ENCODE measurements around the gene PDZRN3.

- no peak for TF ChIP-seq CTCF (IDR thresholded peaks at IDR 0.05; ENCODE audit: poor library complexity)
- TF ChIP-seq EZH2 (IDR thresholded peaks at IDR 0.05; ENCODE audit: borderline replicate concordance): no peak
- TF ChIP-seq EZH2phosphoT487 (IDR thresholded peaks at IDR 0.05; ENCODE audit: low read depth, severe bottlenecking, unreplicated experiment): no peak
Measured at GRCh38 chr3:73480187-73480672, 144.5 kb downstream of the PDZRN3 start.
